Measurements from ENCODE around the gene CAB39L.

- TF ChIP-seq CTCF (conservative IDR thresholded peaks at IDR 0.05; ENCODE audit: low read depth in 2 of 2) (no peak), EZH2phosphoT487 (IDR thresholded peaks at IDR 0.05; ENCODE audit: unreplicated experiment) (no peak), POLR2AphosphoS5 (IDR thresholded peaks at IDR 0.05; ENCODE audit: low read depth) (no peak)
These were observed 36.8 kb downstream of the CAB39L start for GRCh38 chr13:49407068-49407467.

Measured in GM23338 (cell line).